Vein endothelial cell (primary cell): ENCODE measurements around the gene SCML1. TPM values are rescaled to one million over a fixed set of nuclear protein-coding genes. Genes with fewer than 3 reads are reported as not detected.

Experiments used
- total RNA-seq: library from RNA; depleted of rRNA; stranded (reverse); fragments of >200 nt; gene quantifications from 2 replicates; pipeline ENCODE4 v1.2.3, GENCODE V29; 2012

The SCML1 gene, protein sequence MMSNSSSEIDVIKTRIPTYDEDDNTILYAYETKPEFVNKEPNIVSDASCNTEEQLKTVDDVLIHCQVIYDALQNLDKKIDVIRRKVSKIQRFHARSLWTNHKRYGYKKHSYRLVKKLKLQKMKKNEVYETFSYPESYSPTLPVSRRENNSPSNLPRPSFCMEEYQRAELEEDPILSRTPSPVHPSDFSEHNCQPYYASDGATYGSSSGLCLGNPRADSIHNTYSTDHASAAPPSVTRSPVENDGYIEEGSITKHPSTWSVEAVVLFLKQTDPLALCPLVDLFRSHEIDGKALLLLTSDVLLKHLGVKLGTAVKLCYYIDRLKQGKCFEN
- total RNA-seq = 6.9 and 9.6 TPM in 2 replicates

GRCh38 chrX:17736856-17737709, at the start of gene SCML1:
Gene SCML1, plus strand, starts transcription at chrX:17737493. Its CDS starts 6,694 bp downstream, at chrX:17744187.

Other genes starting within 250 kb of the SCML1 start
- gene RAI2, start 123.8 kb downstream of the SCML1 start, total RNA-seq = 1.3 and 1.6 TPM in 2 replicates